GM19328 (cell line): ENCODE results near the gene MOB2.

Source experiments
- ATAC-seq: cut with Tn5 transposase; IDR thresholded peaks from one replicate; pipeline ENCODE4 v1.9.1; 2021; ENCODE audit warnings: mild to moderate bottlenecking, moderate library complexity; ENCODE audit not compliant: unreplicated experiment

The MOB2 gene

GRCh38 chr11:1422481-1422880 is 64.1 kb downstream of the MOB2 start:
- no peak for ATAC-seq

GRCh38 chr11:1421291-1421690 is 65.3 kb downstream of the MOB2 start:
- no peak for ATAC-seq

GRCh38 chr11:1419811-1420210 is 66.8 kb downstream of the MOB2 start:
- ATAC-seq = no peak
